ENCODE data around the gene HOXD12.

The HOXD12 gene

DNA sequence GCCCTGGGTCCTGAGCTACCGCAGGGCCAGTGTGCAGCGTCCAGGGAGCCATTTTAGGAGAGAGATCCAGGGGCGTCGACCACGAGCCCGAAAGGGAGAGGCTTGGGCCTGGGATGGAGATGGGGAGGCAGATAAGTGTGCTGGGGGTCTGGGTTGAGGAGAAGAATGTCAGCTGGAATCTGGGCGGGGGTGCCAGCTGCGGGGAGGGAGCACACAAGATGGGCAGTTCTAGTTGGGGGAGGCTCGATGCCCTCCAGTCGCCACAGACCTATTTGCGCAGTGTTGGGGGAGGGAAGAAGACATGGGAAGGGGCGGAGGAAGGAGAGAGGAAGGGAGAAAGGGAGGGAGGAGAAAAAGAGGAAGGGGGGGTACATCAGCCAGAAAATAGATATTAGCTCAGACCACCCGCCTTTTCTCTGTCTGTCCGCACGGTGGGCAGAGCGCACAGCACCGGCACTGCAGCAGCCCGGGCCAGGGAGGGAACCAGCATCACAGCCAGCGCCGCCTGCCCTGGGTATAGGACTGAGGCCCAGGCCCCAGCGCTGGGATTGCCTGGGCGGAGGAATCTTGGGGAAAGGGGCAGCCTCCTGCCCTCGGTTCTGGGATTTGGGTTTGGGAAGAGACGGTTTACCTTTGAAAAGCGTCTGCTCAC is 5.6 kb downstream of the HOXD12 start:
- no peak for DNase-seq (ENCODE audit: low spot score)

DNA sequence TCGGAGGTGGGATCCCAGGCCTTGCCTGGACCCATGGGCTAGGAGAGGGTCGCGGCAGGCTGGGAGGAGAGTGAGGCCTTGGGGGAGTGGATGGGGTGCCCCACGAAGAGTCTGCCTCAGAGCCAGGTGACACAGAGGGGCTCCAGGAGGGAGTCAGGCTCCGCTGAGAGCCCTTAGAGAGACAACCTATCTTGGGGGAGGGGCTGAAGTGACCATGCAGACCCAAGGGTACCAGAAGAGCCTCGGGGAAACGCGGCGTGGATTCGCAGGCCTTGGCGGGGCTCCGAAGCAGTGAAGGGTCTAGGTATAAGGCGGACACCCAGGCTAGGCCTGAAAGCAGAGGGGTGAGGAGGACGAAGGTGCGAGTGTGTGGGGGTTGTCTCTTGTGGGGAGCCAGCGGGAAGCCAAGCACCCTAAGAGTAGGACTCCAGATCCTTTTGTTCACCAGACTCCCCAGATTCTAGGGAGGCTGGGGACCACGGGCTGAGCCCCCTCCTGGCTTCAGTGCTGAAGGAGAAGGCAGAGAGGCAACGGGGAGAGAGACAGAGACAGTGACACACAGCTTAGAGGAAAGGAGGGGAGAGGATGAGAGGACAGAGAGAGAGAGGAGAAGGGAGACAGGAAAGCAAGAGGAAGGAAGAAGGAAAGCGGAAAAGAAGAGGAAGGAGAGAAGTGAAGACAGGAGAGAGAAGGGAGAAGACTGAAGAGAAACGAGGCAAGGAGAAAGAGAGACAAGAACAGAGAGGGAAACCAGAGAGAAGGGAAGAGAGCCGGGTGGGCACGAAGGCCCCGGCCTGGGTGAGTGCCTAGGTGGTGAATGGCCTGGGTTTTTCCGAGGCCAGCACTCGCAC is 6.4 kb downstream of the HOXD12 start:
- DNase-seq (ENCODE audit: low spot score): no peak

DNA sequence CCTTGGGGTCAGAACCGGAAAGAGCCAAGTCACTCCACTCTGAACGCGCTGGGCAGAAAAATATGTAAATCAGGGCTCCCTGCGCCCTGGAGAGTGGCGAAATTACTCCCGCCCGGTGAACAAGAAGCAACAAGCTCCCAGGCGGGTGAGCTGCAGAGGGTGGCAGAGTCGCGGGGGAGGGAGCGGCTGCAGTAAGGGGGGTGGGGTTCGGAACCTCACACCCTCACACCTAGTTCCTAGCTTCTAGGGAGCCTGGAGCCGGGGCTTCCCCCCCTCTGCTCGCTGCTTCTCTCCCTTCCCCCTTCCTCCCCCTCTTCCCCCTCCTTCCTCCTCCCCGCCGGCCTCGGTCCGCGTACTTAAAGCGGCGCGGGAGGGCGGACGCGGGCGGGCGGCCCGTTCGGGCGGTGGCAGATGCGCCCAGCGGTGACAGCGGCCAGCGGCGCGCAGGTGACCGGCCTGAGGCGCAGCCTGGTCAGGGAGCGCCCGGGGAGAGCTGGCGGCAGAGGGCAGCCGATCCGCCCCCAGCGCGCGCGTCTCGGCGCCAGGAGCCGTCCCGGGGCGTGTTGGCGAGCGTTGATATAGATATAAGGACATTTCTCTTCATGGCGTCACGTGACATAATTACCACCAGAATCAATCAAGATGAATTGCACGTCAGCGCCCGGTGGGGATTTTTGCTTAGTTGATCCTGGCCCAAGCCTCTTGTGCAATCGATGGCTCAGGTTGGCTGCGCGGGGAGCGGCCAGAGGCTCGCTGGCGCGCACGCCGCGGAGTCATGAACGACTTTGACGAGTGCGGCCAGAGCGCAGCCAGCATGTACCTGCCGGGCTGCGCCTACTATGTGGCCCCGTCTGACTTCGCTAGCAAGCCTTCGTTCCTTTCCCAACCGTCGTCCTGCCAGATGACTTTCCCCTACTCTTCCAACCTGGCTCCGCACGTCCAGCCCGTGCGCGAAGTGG is 7.3 kb downstream of the HOXD12 start, which contains the start of gene HOXD11:
HOXD11 (plus strand) TSS at position 700 of the 959 bp plus-strand sequence; CDS start at position 776, 76 bp downstream.
- DNase-seq (ENCODE audit: low spot score): no peak

DNA sequence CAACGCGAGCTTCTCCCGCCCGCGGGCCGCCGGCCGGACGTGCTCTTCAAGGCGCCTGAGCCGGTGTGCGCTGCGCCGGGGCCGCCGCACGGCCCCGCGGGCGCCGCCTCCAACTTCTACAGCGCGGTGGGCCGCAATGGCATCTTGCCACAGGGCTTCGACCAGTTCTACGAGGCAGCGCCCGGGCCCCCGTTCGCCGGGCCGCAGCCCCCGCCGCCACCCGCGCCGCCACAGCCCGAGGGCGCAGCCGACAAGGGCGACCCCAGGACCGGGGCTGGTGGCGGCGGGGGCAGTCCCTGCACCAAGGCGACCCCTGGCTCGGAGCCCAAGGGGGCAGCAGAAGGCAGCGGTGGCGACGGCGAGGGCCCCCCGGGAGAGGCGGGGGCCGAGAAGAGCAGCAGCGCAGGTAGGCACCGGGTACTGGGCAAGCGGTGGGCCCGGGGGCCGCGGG is 8.2 kb downstream of the HOXD12 start:
- no peak for DNase-seq (ENCODE audit: low spot score)

DNA sequence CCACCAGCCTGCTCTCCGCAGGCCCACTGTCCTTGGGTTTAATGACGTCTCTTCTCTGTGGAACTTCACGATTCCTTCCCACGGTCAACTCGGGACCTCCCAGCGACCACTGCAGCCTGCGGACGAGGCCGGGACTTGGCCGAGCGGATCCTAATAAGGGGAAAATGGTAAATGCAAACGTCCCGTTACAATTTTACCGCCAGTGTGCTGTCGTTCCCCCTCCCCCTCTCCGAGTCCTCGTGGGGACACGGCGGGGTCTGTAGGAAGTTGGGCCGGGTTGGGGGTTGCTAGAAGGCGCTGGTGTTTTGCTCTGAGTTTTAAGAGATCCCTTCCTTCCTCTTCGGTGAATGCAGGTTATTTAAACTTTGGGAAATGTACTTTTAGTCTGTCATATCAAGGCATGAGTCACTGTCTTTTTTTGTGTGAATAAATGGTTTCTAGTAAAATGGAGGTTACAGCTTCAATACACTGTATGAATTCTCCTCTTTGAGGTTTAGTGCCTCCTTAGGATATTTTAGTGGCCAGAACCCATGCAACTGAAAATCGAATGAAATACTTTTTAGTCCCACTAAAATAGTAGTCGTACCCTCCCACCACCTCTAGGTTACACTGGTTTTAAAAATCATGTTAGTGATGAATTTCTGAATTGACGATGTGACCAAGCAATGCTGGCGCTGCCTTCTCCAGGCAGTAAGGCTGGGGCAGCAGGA is 9.8 kb downstream of the HOXD12 start:
- DNase-seq (ENCODE audit: low spot score): no peak

DNA sequence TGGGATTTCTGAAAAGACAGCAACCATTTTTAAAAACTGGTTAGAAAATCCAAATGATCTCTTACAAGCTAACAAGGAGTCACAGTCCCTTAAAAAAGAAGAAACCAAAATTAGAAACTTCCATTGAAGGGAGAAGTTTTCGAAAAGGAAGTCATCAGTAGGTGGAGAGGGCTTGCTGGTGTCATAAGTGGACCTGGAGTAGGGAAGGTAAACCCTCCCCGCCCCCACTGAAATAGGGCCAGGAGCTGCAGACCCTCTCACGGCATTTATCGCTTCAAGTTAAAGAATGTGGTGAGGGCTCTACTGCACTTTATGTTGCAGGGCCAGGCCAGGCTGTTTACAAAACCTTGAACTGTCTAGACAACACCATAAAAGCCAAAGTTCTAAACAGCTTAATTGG is 10.4 kb downstream of the HOXD12 start:
- DNase-seq (ENCODE audit: low spot score): no peak

DNA sequence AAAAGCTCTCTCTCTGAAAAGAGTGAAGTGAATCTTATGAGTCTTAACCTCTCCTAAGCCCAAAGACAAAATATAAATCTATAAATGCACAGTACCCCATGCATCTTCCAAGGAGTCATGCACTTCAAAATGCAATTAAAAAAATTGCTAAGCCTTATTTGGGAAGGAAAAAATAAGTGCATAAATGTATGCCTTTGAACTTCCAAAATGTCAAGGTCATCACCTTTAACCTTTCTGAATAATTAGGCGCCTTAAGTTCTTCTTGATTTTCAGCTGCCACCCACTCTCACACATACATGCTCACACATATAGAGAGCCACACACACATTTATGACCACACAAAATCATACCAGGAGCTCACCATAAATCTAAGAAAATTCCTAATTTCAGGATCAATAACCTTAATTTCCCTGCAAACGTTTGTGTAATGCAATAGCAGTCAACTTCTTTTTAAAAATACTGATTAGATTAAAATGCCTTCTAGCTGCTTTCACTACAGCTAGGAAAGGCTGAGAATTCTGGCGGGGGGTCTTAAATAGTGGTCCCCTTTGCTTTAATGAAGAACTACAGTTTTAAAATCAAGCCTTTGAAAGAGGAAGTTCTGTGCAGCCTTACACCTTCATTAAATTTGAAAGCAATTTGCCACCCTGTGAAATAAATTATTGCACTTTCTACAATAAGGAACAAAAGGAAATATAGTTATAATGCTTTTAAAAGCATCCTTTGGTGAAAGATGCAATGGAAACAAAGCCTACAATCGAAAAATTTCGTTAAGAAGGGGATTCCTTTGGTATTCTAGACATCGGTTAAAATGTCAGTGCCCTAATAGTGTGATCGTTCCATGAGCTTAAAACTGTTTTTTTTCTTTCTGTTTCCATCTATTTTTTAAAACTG is 11.1 kb downstream of the HOXD12 start:
- DNase-seq (ENCODE audit: low spot score): no peak

DNA sequence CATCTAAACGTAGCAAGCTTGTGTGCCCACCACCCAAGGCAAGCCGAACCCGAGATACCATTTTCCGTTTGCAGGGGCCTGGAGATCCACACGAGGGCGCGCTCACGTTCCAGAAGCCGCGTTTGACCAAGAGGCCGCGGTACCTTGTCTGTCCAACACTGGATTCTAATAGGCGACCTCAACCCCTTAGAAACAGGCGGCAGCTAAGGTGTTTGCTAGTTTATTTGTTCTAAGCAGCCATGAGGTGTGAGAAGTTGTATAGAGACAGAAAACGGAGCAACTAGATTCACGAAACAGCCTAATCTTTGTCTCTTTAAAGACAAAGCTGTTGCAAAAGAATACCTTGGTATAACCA is 11.7 kb downstream of the HOXD12 start:
- no peak for DNase-seq (ENCODE audit: low spot score)

DNA sequence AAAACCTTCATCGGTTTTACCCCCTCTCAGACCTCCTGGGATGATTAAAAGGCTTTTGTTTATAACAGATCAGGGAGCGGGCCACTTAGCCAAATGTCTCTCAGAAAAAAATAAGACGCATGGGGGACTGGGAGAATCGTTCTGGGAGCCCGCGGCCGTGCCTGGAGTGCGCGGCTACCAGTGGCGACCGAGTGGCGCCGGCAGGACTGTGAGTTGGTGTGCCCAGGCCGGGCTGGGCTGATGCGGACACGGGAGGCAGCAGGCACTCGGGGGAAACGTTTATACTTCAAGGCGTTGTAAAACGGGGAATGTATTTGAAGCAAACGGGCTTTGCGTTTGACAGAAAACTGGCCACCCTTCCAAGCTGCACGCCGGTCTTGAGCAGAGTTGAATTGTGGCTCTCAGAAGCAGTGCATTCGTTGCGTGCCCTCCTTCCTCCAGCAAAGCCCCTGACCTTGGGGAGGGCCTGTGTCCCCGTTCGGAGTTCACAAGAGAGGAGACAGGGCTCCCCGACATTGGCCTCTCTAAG is 12.3 kb downstream of the HOXD12 start:
- no peak for DNase-seq (ENCODE audit: low spot score)

DNA sequence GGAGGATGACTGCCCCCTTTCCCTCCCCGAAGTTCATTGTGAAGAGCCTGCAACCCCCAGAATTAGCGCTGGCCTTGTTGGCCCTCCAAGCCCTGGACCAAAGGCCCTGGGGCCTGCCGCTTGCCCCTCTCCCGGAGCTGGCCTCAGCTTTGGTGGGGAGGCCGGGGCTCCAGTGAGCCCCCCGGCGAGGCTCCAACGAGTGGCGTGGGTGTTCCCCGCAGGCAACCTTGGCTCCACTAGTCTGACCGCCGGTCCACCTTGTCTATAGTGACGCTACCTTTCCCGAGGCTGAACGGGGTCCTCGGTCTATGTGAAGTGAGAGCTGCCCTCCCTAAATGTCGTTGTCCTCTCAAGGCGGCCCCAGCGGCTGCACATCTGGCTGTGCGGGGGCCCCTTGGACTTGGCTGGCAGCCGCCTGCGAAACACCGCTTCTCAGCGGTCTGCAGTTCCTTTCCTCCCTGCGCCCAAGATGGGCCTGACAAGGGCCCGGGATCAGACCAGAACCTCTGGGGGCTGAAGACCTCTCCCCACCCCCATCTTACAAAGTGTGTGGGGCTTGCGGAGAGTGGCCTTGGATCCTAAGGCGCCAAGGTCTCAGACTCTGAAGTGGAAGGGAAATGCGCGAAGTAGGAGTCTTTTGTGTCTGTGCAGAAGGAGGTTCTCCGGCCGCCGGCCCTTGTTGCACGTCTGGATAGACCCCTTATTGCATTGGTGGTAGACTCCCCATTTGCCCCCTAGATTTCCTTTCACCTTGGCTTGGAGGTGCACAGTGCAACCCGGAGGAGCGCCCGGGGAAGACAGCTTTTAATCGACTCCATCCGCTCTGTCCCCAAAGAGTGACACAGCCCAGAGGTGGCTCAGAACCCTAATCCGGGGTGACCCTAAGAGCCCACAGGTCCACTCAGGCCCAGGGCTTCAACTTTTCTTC is 13.0 kb downstream of the HOXD12 start:
- DNase-seq (ENCODE audit: low spot score): no peak

DNA sequence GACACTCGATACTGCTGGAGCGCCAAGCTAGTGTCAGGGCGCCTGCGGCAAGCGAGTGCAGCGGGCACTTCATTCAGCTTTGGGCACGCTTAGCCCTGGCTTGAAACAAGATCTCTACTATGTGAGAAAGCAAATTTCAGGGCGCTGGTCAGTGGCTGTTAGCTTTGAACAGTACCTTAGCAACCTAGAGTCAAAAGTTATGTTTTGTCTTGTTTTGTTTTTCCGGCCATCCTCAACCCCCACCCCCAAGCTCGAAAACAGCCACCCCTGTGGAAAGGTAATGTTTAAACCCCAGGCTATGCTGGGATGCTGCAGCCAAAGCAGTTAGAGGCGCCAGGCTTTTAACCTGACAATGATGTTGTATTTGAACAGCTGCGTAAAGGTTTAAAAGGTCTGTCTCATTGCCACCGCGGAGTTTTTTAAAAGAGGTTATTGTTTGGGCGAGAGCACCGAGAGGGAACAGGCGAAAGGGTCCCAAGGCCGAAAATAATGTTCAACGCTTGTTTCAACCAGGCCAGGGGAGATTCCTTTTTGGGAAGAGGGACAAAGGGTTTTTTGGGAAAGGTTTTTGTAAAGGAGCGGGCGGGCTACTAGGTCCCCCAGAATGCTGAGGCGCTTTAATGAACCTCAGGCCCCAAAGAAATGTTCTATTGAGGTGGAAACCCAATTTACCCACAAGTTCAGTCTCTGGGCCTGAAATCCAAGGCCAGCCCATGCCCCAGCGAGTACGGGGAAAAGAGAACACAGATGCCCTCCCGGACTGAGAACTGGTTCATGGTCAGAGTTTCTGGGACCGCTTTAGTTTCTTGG is 14.7 kb downstream of the HOXD12 start:
- no peak for DNase-seq (ENCODE audit: low spot score)

DNA sequence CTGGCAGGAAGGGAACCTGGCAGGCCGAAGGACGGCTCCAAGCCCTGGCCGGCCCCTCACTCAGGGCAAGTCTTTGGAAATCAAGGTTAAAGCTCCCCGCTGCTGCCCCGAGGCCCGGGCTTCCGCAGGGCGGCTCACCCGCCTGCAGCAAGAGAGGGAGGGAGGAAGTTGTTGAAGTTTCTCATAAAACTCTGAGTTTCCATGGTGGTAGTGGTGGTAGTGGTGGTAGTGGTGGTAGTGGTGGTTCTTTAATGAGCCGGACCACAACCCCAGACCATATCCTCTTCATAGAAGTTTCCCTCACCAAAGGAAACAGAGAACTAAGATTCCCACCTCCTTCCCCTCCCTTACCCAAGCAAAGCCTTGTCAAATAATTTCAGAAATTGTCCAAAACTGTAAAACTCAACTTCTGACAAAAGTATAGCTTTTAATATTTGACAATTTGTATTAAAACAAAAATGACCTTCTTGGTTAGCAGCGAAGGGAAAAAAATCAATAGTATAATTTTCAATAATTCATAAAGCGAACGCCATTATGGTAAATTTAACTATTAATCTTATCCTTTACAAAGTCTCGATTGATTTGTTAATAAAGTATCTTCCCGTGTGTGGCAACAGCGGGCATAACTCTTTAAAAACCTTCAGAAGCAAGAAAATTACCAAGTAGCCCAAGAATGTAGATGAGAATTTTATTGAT is 15.5 kb downstream of the HOXD12 start:
- DNase-seq (ENCODE audit: low spot score): no peak

DNA sequence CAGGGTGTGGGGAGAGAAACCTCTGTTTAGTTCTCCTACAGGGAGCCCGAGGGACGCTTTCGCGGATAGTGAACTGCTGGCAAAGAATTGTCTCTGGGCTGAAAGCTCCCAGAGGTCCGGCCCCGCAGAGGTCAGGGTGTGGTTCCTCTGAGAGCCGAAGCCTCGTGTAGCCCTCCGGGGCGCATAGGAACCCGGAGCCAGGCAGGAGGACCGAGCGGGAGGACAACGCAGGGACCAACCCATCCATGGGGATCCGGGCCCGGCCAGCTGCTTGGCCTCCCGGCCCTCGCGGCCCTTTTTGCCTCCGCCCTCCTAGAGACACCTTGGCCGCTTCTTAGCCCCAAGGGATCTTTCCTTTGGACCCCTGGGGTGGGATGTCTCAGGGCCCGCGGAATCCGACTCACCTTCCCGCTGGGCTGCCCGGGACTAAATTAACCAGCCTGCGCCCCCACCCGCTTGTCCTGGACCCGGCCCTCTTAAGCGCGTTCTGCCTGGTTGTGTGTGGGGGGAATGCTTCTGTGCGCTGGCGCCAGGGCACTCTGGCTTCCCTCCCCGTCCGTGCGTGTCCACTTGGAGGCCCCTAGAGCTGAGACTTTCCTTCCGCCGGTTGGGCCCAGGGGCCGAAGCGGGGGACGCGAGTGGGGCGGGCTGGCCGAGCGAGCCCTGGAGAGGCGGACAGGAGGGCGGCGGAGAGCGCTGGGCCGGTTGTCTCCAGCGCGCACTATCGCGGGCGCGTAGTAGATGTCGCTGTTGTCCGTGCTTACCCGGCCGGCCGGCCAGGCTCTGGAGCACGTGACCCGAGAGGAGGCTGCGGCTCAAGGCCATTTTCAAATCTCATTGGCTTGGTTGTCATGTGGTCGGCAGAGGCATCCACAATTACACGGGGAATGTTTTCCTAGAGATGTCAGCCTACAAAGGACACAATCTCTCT is 16.6 kb downstream of the HOXD12 start, which contains the start of gene HOXD10:
HOXD10 (plus strand) TSS at position 896 of the 931 bp plus-strand sequence. CDS start 56 bp downstream, outside the sequence.
- DNase-seq (ENCODE audit: low spot score): no peak

DNA sequence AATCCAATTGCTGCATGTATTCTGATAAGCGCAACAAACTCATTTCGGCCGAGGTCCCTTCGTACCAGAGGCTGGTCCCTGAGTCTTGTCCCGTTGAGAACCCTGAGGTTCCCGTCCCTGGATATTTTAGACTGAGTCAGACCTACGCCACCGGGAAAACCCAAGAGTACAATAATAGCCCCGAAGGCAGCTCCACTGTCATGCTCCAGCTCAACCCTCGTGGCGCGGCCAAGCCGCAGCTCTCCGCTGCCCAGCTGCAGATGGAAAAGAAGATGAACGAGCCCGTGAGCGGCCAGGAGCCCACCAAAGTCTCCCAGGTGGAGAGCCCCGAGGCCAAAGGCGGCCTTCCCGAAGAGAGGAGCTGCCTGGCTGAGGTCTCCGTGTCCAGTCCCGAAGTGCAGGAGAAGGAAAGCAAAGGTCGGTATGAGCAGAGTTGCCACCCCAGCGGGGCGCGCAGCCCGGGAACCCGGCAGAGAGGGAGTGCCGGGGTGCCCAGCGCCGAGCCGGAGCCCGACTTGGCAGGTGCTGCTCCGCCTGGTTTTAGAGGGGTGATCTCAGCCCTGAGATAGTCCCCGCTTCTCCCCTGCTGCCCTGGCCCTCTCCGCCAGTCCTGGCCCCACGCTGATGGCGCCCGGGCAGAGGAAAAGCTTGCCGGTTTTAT is 17.7 kb downstream of the HOXD12 start:
- DNase-seq (ENCODE audit: low spot score): no peak

DNA sequence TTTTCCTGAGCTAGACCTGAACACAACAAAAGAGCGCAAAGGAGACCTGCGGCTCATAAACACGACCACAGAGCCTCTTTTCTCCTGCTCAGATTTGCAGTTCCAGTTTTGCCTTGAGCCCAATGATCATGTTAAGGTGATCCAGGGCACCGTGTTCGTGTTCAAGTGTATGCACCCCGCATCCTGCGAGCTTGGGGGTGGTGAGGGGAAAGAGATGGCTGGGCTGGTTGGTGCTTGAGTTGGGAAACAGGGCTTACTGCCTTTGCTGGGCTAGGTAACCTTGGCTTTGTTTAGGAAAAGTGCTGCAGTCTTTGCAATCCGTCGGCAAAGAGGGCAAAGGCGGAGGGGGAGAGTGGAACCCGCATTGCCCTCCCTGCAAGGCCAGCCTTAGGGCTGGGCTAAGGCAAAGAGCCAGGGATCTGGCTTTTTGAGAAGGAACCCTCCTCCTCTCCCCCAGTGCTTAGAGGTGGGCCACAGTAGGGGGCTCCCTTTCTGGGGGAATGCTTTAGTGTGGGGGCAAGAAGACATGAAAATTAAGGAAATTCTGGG is 18.3 kb downstream of the HOXD12 start:
- DNase-seq (ENCODE audit: low spot score): no peak
